Stimulated activated CD8-positive, alpha-beta memory T cell treated with anti-CD3 and anti-CD28 coated beads, Interleukin-12 subunit alpha, Interleukin-12 subunit beta, amount 100 ng/mL, for 24 hours (primary cell): ENCODE measurements around the gene FGF18.
"Not testable (repeated sequence)": the region's sequence is repeated elsewhere in the genome, so short reads cannot be mapped to it uniquely, and the experiment has no call there.

Source experiments
- DNase-seq: peaks from one replicate; pipeline ENCODE4 v3.0.0-alpha.2; 2020; ENCODE audit errors: extremely low read depth

Gene FGF18

GRCh38 chr5:171496456-171496855 lies 77.0 kb downstream of the FGF18 start:
- no peak for DNase-seq

GRCh38 chr5:171497494-171497893 lies 78.0 kb downstream of the FGF18 start:
- not testable (repeated sequence) for DNase-seq

GRCh38 chr5:171498166-171498565 lies 78.7 kb downstream of the FGF18 start:
- DNase-seq: no peak

GRCh38 chr5:171499611-171500010 lies 80.2 kb downstream of the FGF18 start:
- no peak for DNase-seq

- DNase-seq: no peak
Observed at GRCh38 chr5:171505473-171506043, 86.1 kb downstream of the FGF18 start.

GRCh38 chr5:171506951-171507350 lies 87.5 kb downstream of the FGF18 start:
- DNase-seq: no peak
